IMR-90 (cell line): ENCODE results near the gene MPRIP. TPM values are rescaled to one million over a fixed set of nuclear protein-coding genes. Genes with fewer than 3 reads are reported as not detected.
A peak's percentile ranks its signal among the peaks of the same experiment; 100 is the strongest.

Experiments used
- ATAC-seq: fragments of 200-7000 bp; cut with Tn5 transposase; 2 replicates; pipeline ENCODE4 v1.9.1; 2020; ENCODE audit warnings: low read depth, mild to moderate bottlenecking, moderate library complexity
- BruUV-seq: library from RNA; stranded (reverse); fragments of 400-500 nt; replicated peaks from 2 replicates; lab custom pipeline; 2021; lab: Mats Ljungman, UMichigan
- CTCF ChIA-PET: fragments of 300-600 bp; formaldehyde crosslinking; extraction: SDS; loops from one replicate; lab custom pipeline; 2021; ENCODE audit warnings: antibody characterized with exemption; lab: Yijun Ruan, JAX
- POLR2A ChIA-PET: fragments of 300-600 bp; sonication (Branson Sonifier 250); formaldehyde crosslinking; loops from one replicate; lab custom pipeline; 2022; ENCODE audit warnings: antibody characterized with exemption; ENCODE audit not compliant: unreplicated experiment; lab: Charles Lee
- DNase-seq: peaks from one replicate; pipeline ENCODE4 v3.0.0; 2013
- H2AFZ ChIP-seq: replicated peaks from 2 replicates; pipeline ENCODE3; 2013; ENCODE audit warnings: low read length, mild to moderate bottlenecking; ENCODE audit not compliant: poor library complexity
- H2AK5ac ChIP-seq: 2 replicates; pipeline ENCODE4 v1.6.1; 2013; ENCODE audit warnings: low read depth, low read length, inconsistent platforms
- H2AK9ac ChIP-seq: replicated peaks from 2 replicates; pipeline ENCODE3; 2013; ENCODE audit warnings: mild to moderate bottlenecking, low read depth, low read length, moderate library complexity; ENCODE audit not compliant: poor library complexity
- H2BK120ac ChIP-seq: 2 replicates; pipeline ENCODE4 v1.6.1; 2013; ENCODE audit warnings: low read depth, low read length, inconsistent platforms
- H2BK15ac ChIP-seq: 3 replicates; pipeline ENCODE4 v1.6.1; 2013; ENCODE audit warnings: low read depth, low read length, inconsistent platforms
- H2BK20ac ChIP-seq: 2 replicates; pipeline ENCODE4 v1.6.1; 2013; ENCODE audit warnings: low read depth, mild to moderate bottlenecking, inconsistent platforms, low read length, moderate library complexity
- H2BK5ac ChIP-seq: 2 replicates; pipeline ENCODE4 v1.6.1; 2013; ENCODE audit warnings: mild to moderate bottlenecking, low read depth, low read length, inconsistent platforms; ENCODE audit not compliant: poor library complexity, severe bottlenecking
- H3K14ac ChIP-seq: replicated peaks from 2 replicates; pipeline ENCODE4 v1.6.1; 2013; ENCODE audit warnings: low read depth, low read length, inconsistent platforms
- H3K18ac ChIP-seq: 2 replicates; pipeline ENCODE4 v1.6.1; 2013; ENCODE audit warnings: low read depth, low read length, control low read depth
- H3K23ac ChIP-seq: 2 replicates; pipeline ENCODE4 v1.6.1; 2013; ENCODE audit warnings: low read depth, low read length, inconsistent platforms
- H3K27ac ChIP-seq: 2 replicates; pipeline ENCODE4 v1.5.1; 2013; ENCODE audit warnings: mild to moderate bottlenecking, control low read depth, low read length; ENCODE audit not compliant: insufficient read depth
- H3K27me3 ChIP-seq: 2 replicates; pipeline ENCODE4 v1.6.1; 2013; ENCODE audit warnings: low read length; ENCODE audit not compliant: control insufficient read depth, insufficient read depth
- H3K36me3 ChIP-seq: 2 replicates; pipeline ENCODE4 v1.6.1; 2013; ENCODE audit warnings: low read length, mixed read lengths; ENCODE audit not compliant: control insufficient read depth, insufficient read depth
- H3K4ac ChIP-seq: 2 replicates; pipeline ENCODE4 v1.6.1; 2013; ENCODE audit warnings: low read depth, low read length, inconsistent platforms
- H3K4me1 ChIP-seq: 2 replicates; pipeline ENCODE4 v1.6.1; 2013; ENCODE audit warnings: low read length, mixed read lengths; ENCODE audit not compliant: control insufficient read depth, insufficient read depth
- H3K4me2 ChIP-seq: 2 replicates; pipeline ENCODE4 v1.6.1; 2013; ENCODE audit warnings: low read depth, mild to moderate bottlenecking, control low read depth, low read length, moderate library complexity
- H3K4me3 ChIP-seq: 2 replicates; pipeline ENCODE4 v1.5.1; 2013; ENCODE audit warnings: low read depth, mild to moderate bottlenecking, control low read depth, low read length, moderate library complexity; ENCODE audit not compliant: insufficient read depth
- H3K56ac ChIP-seq: 2 replicates; pipeline ENCODE4 v1.6.1; 2013; ENCODE audit warnings: low read length, inconsistent platforms; ENCODE audit not compliant: insufficient read depth; ENCODE audit errors: extremely low read depth
- H3K79me1 ChIP-seq, 2 experiments: 2 replicates each; pipeline ENCODE4 v1.6.1; 2013; ENCODE audit warnings: low read length in 2 of 2, inconsistent platforms in 1 of 2, low read depth in 1 of 2
- H3K9ac ChIP-seq: 2 replicates; pipeline ENCODE4 v1.6.1; 2013; ENCODE audit warnings: low read depth, low read length, control low read depth
- H3K9me1 ChIP-seq: 2 replicates; pipeline ENCODE4 v1.6.1; 2013; ENCODE audit warnings: low read length, inconsistent platforms; ENCODE audit not compliant: insufficient read depth
- H3K9me3 ChIP-seq: 2 replicates; pipeline ENCODE4 v1.6.1; 2013; ENCODE audit warnings: low read length; ENCODE audit not compliant: control insufficient read depth, insufficient read depth
- H4K20me1 ChIP-seq: 2 replicates; pipeline ENCODE4 v1.6.1; 2013; ENCODE audit warnings: low read length, inconsistent platforms; ENCODE audit not compliant: insufficient read depth
- H4K5ac ChIP-seq: 2 replicates; pipeline ENCODE4 v1.6.1; 2013; ENCODE audit warnings: mild to moderate bottlenecking, low read depth, low read length, control low read depth
- H4K8ac ChIP-seq, 2 experiments: 2 replicates each; pipeline ENCODE4 v1.6.1; 2013; ENCODE audit warnings: low read depth in 2 of 2, low read length in 2 of 2, control low read depth in 1 of 2, inconsistent platforms in 1 of 2
- H4K91ac ChIP-seq: 2 replicates; pipeline ENCODE4 v1.6.1; 2013; ENCODE audit warnings: low read depth, low read length, inconsistent platforms; ENCODE audit not compliant: insufficient read depth
- BHLHE40 ChIP-seq: fragments of 150-350 bp; IDR thresholded peaks from 2 replicates; pipeline ENCODE4 v1.6.1; 2016; ENCODE audit warnings: mild to moderate bottlenecking, low read depth, low read length
- CEBPB ChIP-seq: IDR thresholded peaks from 2 replicates; pipeline ENCODE4 v1.6.1; 2012; ENCODE audit warnings: low read depth, low read length, improper control_type of control experiment
- CHD1 ChIP-seq: IDR thresholded peaks from 2 replicates; pipeline ENCODE4 v1.6.1; 2012; ENCODE audit warnings: low read depth, low read length, improper control_type of control experiment
- FOS ChIP-seq: fragments of 150-350 bp; IDR thresholded peaks from 2 replicates; pipeline ENCODE4 v1.6.1; 2016; ENCODE audit warnings: low read depth, low read length
- MAFK ChIP-seq: IDR thresholded peaks from 2 replicates; pipeline ENCODE4 v1.6.1; 2012; ENCODE audit warnings: low read depth, low read length, improper control_type of control experiment
- MAZ ChIP-seq: IDR thresholded peaks from 2 replicates; pipeline ENCODE4 v1.6.1; 2012; ENCODE audit warnings: low read depth, mild to moderate bottlenecking, low read length, improper control_type of control experiment, moderate library complexity, borderline replicate concordance
- MXI1 ChIP-seq: IDR thresholded peaks from 2 replicates; pipeline ENCODE4 v1.6.1; 2012; ENCODE audit warnings: low read depth, mild to moderate bottlenecking, low read length, moderate library complexity, borderline replicate concordance
- NFE2L2 ChIP-seq: fragments of 150-350 bp; IDR thresholded peaks from 2 replicates; pipeline ENCODE4 v1.6.1; 2016; ENCODE audit warnings: low read depth, mild to moderate bottlenecking, low read length
- POLR2A ChIP-seq: IDR thresholded peaks from 2 replicates; pipeline ENCODE4 v1.6.1; 2012; ENCODE audit warnings: mild to moderate bottlenecking, low read depth, low read length
- RAD21 ChIP-seq: IDR thresholded peaks from 2 replicates; pipeline ENCODE4 v1.6.1; 2012; ENCODE audit warnings: low read length, improper control_type of control experiment
- RCOR1 ChIP-seq: IDR thresholded peaks from 2 replicates; pipeline ENCODE4 v1.6.1; 2012; ENCODE audit warnings: mild to moderate bottlenecking, low read length, improper control_type of control experiment; ENCODE audit not compliant: insufficient replicate concordance
- RFX5 ChIP-seq: IDR thresholded peaks from 2 replicates; pipeline ENCODE4 v1.8.0; 2012; ENCODE audit warnings: low read depth, mild to moderate bottlenecking, low read length, moderate library complexity
- SMC3 ChIP-seq: fragments of 150-350 bp; IDR thresholded peaks from 2 replicates; pipeline ENCODE4 v1.6.1; 2016; ENCODE audit warnings: low read depth, mild to moderate bottlenecking, antibody characterized with exemption, low read length, moderate library complexity
- WGBS, 2 experiments: methylation state at CpG; one replicate each; pipeline versions ENCODE4 v1.1.5 to v1.1.7; 2013; ENCODE audit warnings: missing lambda C conversion rate in 2 of 2; ENCODE audit not compliant: insufficient read length in 1 of 2; ENCODE audit errors: extremely low coverage in 2 of 2; 5-methylcytosine and 5-hydroxymethylcytosine counted together
- dilution Hi-C: fragments of 300-500 bp; cut with HindIII; formaldehyde crosslinking; loops from one replicate; pipeline ENCODE4 v1.14.3; 2018; ENCODE audit warnings: low sequenced_read_pairs; ENCODE audit not compliant: unreplicated experiment
- in situ Hi-C: fragments of 300-500 bp; cut with MboI; formaldehyde crosslinking; loops from 3 replicates; pipeline ENCODE4 v1.14.3; 2019; ENCODE audit warnings: low sequenced_read_pairs, inconsistent platforms, mixed read lengths
- intact Hi-C: fragments of 100-400 bp; cut with micrococcal nuclease; formaldehyde crosslinking; loops from 2 replicates; pipeline ENCODE4 v1.10.0; 2022
- polyA plus RNA-seq, 3 experiments: library from polyadenylated mRNA; depleted of rRNA; stranded (reverse); fragments of >200 nt; gene quantifications; 2 replicates each; pipeline ENCODE4 v1.2.3, GENCODE V29; 2012; ENCODE audit warnings: low replicate concordance in 1 of 3
- total RNA-seq: library from RNA; depleted of rRNA; stranded (reverse); fragments of >200 nt; gene quantifications from 2 replicates; pipeline ENCODE4 v1.2.3, GENCODE V29; 2012
- TF ChIP-seq, protein P1 (sequence below): fragments of 150-350 bp; IDR thresholded peaks from 2 replicates; pipeline ENCODE4 v1.6.1; 2017; ENCODE audit warnings: mild to moderate bottlenecking, antibody characterized with exemption, low read length, low read depth
- TF ChIP-seq, protein P2 (sequence below): fragments of 150-350 bp; IDR thresholded peaks from 2 replicates; pipeline ENCODE4 v1.6.1; 2016; ENCODE audit warnings: low read depth, mild to moderate bottlenecking, low read length, moderate library complexity, borderline replicate concordance
- TF ChIP-seq, protein P3 (sequence below): conservative IDR thresholded peaks from 2 replicates; pipeline ENCODE4 v1.5.1; 2012; ENCODE audit warnings: mild to moderate bottlenecking, low read depth, low read length, improper control_type of control experiment

The MPRIP gene
- total and polyA plus RNA-seq, 2 of the 4 experiments (the other 2 are of a cell fraction): 111 to 149 TPM

DNA sequence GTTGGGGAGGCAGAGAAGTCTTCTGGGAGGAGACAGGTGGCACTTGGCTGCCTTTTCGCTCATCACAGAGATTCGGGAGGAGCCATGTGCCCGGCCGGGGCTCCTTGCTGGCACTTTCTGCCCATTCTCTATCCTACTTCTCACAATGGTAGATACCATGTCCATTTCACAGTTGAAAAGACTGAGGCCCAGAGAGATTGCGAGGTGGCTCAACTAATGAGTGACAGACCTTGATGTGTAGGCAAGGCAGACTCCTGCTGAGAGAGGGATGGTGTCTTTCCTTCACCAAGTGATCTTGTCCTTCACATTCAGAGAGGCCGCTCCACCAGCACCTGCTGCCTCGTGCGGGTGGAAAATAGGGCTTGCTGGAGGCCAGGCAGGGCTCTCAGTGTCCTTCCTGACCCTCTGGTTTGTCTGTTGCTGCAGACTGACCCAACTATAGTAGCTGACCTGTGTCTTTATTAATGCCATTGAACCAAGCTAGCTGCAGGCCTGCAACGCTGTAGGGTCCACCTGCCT is 42.1 kb downstream of the MPRIP start:
- Histone ChIP-seq H2AFZ (no peak overlapping the region), H3K79me1 (peaks cover 62 to 93% of the 10 kb centered on the region in 2 experiments), H3K4ac (no peak overlapping the region), H3K36me3 (peaks cover 29% of the 10 kb centered on the region), H3K4me3 (no peak overlapping the region), H3K18ac (no peak overlapping the region), H4K8ac (no peak overlapping the region), H2BK5ac (no peak overlapping the region), H3K9ac (no peak overlapping the region), H4K5ac (no peak overlapping the region), H2BK20ac (no peak overlapping the region), H3K4me1 (peaks cover 5% of the 10 kb centered on the region; the same call in 1 of the 2 replicates), H3K4me2 (no peak overlapping the region), H3K56ac (no peak overlapping the region), H2AK5ac (no peak overlapping the region), H2BK120ac (no peak overlapping the region), H3K14ac (no peak overlapping the region), H3K23ac (no peak overlapping the region), H2BK15ac (no peak overlapping the region), H3K9me1 (peaks cover 34% of the 10 kb centered on the region), H4K20me1 (peaks cover 87% of the 10 kb centered on the region), H4K91ac (no peak overlapping the region), H2AK9ac (peak overlapping the region; percentile 33), H3K9me3 (no peaks in the 10 kb centered on the region), H3K27me3 (no peaks in the 10 kb centered on the region), H3K27ac (no peak overlapping the region)
- no TSS peak for BruUV-seq
- intact Hi-C loops: no loop called here
- WGBS, 2 experiments: 77% methylated on average over 3 of the region's 9 CpGs; no CpG with 5 or more reads in 1 of the 2 experiments
- POLR2A ChIA-PET: no interaction called here
- in situ Hi-C loops: no loop called here
- TF ChIP-seq, protein P1, sequence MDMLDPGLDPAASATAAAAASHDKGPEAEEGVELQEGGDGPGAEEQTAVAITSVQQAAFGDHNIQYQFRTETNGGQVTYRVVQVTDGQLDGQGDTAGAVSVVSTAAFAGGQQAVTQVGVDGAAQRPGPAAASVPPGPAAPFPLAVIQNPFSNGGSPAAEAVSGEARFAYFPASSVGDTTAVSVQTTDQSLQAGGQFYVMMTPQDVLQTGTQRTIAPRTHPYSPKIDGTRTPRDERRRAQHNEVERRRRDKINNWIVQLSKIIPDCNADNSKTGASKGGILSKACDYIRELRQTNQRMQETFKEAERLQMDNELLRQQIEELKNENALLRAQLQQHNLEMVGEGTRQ: no peak
- TF ChIP-seq RCOR1 (no peak), SMC3 (no peak), MAFK (no peak), POLR2A (no peak), RFX5 (no peak), NFE2L2 (no peak), BHLHE40 (no peak), CHD1 (no peak), FOS (no peak), RAD21 (no peak), MXI1 (no peak), CEBPB (no peak), MAZ (no peak)
- TF ChIP-seq, protein P2, sequence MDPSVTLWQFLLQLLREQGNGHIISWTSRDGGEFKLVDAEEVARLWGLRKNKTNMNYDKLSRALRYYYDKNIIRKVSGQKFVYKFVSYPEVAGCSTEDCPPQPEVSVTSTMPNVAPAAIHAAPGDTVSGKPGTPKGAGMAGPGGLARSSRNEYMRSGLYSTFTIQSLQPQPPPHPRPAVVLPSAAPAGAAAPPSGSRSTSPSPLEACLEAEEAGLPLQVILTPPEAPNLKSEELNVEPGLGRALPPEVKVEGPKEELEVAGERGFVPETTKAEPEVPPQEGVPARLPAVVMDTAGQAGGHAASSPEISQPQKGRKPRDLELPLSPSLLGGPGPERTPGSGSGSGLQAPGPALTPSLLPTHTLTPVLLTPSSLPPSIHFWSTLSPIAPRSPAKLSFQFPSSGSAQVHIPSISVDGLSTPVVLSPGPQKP: no peak
- TF ChIP-seq, protein P3, sequence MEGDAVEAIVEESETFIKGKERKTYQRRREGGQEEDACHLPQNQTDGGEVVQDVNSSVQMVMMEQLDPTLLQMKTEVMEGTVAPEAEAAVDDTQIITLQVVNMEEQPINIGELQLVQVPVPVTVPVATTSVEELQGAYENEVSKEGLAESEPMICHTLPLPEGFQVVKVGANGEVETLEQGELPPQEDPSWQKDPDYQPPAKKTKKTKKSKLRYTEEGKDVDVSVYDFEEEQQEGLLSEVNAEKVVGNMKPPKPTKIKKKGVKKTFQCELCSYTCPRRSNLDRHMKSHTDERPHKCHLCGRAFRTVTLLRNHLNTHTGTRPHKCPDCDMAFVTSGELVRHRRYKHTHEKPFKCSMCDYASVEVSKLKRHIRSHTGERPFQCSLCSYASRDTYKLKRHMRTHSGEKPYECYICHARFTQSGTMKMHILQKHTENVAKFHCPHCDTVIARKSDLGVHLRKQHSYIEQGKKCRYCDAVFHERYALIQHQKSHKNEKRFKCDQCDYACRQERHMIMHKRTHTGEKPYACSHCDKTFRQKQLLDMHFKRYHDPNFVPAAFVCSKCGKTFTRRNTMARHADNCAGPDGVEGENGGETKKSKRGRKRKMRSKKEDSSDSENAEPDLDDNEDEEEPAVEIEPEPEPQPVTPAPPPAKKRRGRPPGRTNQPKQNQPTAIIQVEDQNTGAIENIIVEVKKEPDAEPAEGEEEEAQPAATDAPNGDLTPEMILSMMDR: no peak
- DNase-seq: no peak
- no peak for ATAC-seq
- CTCF ChIA-PET: no interaction called here
- dilution Hi-C loops: no loop called here
